GM12878 (cell line): ENCODE data around the gene DIDO1.

Source experiments
- CREM ChIP-seq: IDR thresholded peaks from 2 replicates; pipeline ENCODE4 v1.6.1; 2014; ENCODE audit warnings: antibody characterized with exemption, low read depth
- EP300 ChIP-seq, 2 experiments: fragments of 150-350 bp in 1 of 2; IDR thresholded peaks; 2 replicates each; pipeline ENCODE4 v1.6.1; 2011 to 2012; ENCODE audit warnings: low read depth in 2 of 2, low read length in 2 of 2, borderline replicate concordance in 1 of 2, improper control_type of control experiment in 1 of 2, inconsistent platforms in 1 of 2; ENCODE audit not compliant: control insufficient read depth in 1 of 2
- EZH2 ChIP-seq: IDR thresholded peaks from 2 replicates; pipeline ENCODE4 v1.6.1; 2012; ENCODE audit warnings: low read depth, mild to moderate bottlenecking, control low read depth, inconsistent platforms, low read length, borderline replicate concordance; ENCODE audit not compliant: control insufficient read depth
- POLR2A ChIP-seq: IDR thresholded peaks from 2 replicates; pipeline ENCODE4 v1.6.1; 2011; ENCODE audit warnings: low read depth, mild to moderate bottlenecking, low read length
- TAF1 ChIP-seq: IDR thresholded peaks from 2 replicates; pipeline ENCODE4 v1.6.1; 2011; ENCODE audit warnings: mild to moderate bottlenecking, low read depth, low read length, borderline replicate concordance
- TF ChIP-seq, protein P1 (sequence below): fragments of 450-650 bp; IDR thresholded peaks from 2 replicates; pipeline ENCODE4 v1.6.1; 2017; ENCODE audit warnings: mild to moderate bottlenecking, moderate library complexity
- TF ChIP-seq, protein P2 (sequence below), 3 experiments: IDR thresholded peaks in 2 of 3; conservative IDR thresholded peaks in 1 of 3; 2 replicates each; pipeline ENCODE4 v1.5.1; 2011; ENCODE audit warnings: low read depth in 3 of 3, low read length in 3 of 3, mild to moderate bottlenecking in 3 of 3, control low read depth in 2 of 3, moderate library complexity in 2 of 3, inconsistent platforms in 1 of 3, mixed read lengths in 1 of 3; ENCODE audit not compliant: control insufficient read depth in 2 of 3, insufficient read depth in 1 of 3; ENCODE audit errors: extremely low read depth in 1 of 3
- TF ChIP-seq, protein P3 (sequence below): IDR thresholded peaks from 2 replicates; pipeline ENCODE4 v1.6.1; 2012; ENCODE audit warnings: low read depth, low read length, improper control_type of control experiment

DNA sequence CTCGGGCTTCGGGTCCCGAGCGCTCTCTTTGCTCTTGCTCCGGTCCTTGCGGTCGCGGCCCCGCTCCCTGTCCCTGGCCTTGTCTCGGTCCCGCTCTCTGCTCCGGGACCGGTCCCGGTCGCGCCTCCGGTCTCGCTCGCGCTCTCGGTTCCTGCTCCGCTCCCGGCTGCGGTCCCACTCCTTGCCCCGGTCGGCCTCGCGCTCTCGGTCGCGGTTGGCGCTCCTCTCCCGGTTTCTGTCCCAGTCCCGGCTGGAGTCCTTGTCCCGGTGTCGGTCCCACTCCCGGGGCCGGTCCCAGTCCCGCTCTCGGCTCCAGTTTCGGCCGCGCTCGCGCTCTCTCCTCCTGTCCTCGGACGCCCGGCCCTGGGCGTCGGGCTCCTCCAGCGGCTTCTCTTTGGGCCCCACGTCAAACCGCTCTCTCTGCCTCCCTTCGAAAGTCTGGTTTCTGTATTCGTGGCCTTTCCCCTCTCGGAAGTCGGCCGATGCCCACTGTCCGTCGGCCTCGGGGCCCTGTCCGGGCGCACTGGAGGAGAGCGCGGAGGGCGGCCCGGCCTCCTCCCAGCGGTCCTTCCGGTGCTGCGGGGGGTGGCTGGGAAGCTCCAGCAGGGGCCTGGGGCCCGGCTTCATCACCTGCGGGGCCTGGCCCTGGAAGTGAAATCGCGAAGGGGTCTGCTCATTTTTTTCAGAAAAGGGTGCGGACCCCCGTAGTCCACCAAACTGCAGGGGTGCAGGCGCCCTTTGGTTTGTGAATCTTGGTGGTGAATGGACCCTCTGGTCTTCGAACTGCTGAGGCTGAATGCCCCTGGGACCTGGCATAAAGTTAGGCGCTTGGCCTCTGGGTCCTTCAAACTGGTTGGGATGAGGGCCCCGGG is 46.8 kb downstream of the DIDO1 start:
- TF ChIP-seq EZH2 (no peak), EP300 (IDR thresholded peaks at IDR 0.05; ENCODE audit: borderline replicate concordance in 1 of 2, control insufficient read depth in 1 of 2, low read depth in 2 of 2, low read length in 2 of 2) (no peak), POLR2A (no peak), TAF1 (no peak), CREM (no peak)
- TF ChIP-seq, protein P1, sequence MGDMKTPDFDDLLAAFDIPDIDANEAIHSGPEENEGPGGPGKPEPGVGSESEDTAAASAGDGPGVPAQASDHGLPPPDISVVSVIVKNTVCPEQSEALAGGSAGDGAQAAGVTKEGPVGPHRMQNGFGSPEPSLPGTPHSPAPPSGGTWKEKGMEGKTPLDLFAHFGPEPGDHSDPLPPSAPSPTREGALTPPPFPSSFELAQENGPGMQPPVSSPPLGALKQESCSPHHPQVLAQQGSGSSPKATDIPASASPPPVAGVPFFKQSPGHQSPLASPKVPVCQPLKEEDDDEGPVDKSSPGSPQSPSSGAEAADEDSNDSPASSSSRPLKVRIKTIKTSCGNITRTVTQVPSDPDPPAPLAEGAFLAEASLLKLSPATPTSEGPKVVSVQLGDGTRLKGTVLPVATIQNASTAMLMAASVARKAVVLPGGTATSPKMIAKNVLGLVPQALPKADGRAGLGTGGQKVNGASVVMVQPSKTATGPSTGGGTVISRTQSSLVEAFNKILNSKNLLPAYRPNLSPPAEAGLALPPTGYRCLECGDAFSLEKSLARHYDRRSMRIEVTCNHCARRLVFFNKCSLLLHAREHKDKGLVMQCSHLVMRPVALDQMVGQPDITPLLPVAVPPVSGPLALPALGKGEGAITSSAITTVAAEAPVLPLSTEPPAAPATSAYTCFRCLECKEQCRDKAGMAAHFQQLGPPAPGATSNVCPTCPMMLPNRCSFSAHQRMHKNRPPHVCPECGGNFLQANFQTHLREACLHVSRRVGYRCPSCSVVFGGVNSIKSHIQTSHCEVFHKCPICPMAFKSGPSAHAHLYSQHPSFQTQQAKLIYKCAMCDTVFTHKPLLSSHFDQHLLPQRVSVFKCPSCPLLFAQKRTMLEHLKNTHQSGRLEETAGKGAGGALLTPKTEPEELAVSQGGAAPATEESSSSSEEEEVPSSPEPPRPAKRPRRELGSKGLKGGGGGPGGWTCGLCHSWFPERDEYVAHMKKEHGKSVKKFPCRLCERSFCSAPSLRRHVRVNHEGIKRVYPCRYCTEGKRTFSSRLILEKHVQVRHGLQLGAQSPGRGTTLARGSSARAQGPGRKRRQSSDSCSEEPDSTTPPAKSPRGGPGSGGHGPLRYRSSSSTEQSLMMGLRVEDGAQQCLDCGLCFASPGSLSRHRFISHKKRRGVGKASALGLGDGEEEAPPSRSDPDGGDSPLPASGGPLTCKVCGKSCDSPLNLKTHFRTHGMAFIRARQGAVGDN = no peak
- TF ChIP-seq, protein P2, sequence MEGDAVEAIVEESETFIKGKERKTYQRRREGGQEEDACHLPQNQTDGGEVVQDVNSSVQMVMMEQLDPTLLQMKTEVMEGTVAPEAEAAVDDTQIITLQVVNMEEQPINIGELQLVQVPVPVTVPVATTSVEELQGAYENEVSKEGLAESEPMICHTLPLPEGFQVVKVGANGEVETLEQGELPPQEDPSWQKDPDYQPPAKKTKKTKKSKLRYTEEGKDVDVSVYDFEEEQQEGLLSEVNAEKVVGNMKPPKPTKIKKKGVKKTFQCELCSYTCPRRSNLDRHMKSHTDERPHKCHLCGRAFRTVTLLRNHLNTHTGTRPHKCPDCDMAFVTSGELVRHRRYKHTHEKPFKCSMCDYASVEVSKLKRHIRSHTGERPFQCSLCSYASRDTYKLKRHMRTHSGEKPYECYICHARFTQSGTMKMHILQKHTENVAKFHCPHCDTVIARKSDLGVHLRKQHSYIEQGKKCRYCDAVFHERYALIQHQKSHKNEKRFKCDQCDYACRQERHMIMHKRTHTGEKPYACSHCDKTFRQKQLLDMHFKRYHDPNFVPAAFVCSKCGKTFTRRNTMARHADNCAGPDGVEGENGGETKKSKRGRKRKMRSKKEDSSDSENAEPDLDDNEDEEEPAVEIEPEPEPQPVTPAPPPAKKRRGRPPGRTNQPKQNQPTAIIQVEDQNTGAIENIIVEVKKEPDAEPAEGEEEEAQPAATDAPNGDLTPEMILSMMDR (IDR thresholded peaks at IDR 0.05 in 2 of 3, conservative IDR thresholded peaks at IDR 0.05 in 1 of 3; ENCODE audit: control insufficient read depth in 2 of 3, extremely low read depth in 1 of 3, insufficient read depth in 1 of 3, low read depth in 3 of 3, low read length in 3 of 3) = no peak
- TF ChIP-seq, protein P3, sequence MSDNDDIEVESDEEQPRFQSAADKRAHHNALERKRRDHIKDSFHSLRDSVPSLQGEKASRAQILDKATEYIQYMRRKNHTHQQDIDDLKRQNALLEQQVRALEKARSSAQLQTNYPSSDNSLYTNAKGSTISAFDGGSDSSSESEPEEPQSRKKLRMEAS = no peak
